Measurements from ENCODE around the gene CEBPA.

The CEBPA gene

DNA sequence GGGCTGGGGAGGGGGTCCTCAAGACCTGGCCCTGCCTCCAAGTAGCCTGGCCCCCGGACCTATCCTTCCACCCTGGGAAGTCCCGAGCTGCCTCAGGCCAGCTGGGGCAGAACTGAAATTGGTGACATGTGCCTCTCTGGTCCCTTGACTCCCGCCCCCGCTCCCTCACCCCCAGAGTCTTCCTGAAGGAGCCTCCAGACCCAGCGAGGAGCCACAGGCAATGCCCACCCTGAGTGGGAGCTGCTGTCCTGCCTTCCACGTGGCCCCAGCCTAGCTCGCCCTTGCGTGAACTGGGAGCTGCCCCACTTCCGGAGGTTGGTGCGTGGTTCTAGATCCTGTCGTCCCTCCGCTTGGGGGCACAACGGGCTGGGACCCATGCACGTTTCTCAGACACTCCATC lies 34.6 kb downstream of the CEBPA start:
- H3K4me3 ChIP-seq (ENCODE audit: low read depth, low read length): no peak overlapping the region
- TF ChIP-seq, protein P1, sequence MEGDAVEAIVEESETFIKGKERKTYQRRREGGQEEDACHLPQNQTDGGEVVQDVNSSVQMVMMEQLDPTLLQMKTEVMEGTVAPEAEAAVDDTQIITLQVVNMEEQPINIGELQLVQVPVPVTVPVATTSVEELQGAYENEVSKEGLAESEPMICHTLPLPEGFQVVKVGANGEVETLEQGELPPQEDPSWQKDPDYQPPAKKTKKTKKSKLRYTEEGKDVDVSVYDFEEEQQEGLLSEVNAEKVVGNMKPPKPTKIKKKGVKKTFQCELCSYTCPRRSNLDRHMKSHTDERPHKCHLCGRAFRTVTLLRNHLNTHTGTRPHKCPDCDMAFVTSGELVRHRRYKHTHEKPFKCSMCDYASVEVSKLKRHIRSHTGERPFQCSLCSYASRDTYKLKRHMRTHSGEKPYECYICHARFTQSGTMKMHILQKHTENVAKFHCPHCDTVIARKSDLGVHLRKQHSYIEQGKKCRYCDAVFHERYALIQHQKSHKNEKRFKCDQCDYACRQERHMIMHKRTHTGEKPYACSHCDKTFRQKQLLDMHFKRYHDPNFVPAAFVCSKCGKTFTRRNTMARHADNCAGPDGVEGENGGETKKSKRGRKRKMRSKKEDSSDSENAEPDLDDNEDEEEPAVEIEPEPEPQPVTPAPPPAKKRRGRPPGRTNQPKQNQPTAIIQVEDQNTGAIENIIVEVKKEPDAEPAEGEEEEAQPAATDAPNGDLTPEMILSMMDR (IDR thresholded peaks at IDR 0.05; ENCODE audit: low read depth, low read length): no peak

DNA sequence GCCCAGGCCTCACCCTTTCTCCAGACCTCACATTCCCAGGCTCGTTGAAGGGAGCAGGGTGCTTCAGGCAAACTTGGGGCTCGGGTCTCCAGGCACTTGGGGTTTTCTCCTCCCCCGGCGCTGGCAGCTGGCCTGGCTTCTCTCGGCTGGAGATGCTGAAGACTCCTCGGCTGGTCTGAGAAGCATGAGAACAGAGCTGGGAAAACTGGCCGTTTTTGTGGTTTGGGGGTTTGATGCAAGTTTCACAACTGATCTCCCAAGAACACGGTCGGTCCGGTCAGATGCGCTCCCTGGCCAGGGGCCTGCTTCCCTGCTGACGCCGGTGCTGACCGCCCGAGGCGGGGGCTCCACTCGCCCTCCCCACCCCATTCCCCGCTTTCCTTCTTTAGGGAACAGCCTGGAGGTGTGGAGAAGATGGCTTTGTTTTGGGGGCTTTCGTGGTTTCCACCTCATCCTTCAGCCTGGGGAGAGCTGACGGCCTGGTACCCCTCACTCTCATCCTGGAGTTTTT lies 35.3 kb downstream of the CEBPA start:
- H3K4me3 ChIP-seq (ENCODE audit: low read depth, low read length): no peak overlapping the region
- TF ChIP-seq, protein P1 (IDR thresholded peaks at IDR 0.05; ENCODE audit: low read depth, low read length): no peak

DNA sequence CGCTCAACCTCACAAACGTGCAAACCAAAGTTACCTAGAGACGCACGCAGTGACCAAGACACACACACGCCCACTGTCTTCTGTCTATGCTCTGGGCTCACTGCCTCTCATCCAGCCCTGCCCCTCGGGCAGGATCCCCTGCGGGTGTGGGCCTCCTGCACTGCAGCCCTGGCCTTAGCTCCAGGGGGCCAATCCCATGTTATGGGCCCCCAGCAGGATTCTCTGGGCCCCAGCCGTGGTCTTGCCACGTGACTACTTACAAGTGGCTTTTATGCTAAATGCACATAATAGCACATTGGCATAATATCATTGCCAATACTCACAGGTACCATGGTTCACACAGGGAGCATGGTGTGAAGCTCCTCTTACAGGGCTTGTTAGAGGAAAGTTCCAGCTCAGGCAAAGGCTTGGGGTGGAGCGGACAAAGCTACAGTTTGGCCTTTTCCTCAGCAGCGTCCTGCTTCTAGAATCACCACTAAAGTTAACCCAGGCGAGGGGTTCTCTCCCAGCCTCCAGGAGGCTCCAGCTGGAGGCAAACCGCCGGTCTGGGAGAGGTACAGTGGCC lies 37.4 kb downstream of the CEBPA start:
- TF ChIP-seq, protein P1 (IDR thresholded peaks at IDR 0.05; ENCODE audit: low read depth, low read length): no peak
- no peak overlapping the region for H3K4me3 ChIP-seq (ENCODE audit: low read depth, low read length)

DNA sequence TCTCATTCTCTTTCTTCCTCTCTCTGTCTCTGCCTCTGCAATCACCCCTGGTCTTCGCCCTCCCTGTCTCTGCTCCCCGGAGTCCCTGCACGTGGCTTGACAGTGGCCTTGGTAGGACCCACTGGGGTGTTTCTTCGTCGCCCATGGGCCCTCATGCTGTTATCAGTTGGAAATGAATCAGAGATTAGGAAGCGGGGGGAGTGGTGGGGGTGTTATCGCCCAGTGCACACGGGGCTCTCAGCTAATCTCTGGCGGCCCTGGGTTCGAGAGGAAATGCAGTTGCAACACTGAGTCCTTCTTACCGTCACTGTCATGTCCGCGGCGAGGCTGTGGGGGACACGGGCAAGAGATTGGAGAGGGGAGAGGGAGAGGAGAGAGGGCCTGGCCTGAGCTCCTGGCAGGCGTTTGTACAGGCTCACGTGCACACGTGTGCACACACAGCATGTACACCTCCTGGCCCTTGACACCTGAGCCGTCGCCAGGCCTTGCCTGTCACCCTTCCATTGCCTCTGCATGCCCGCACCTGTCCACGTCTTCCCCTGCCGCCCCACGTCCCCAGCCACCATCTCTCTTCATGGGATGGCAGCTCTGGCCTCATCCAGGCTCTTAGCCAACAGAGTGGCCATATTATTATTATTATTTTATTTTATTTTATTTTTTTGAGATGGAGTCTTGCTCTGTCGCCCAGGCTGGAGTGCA lies 38.9 kb downstream of the CEBPA start:
- H3K4me3 ChIP-seq (ENCODE audit: low read depth, low read length): no peak overlapping the region

DNA sequence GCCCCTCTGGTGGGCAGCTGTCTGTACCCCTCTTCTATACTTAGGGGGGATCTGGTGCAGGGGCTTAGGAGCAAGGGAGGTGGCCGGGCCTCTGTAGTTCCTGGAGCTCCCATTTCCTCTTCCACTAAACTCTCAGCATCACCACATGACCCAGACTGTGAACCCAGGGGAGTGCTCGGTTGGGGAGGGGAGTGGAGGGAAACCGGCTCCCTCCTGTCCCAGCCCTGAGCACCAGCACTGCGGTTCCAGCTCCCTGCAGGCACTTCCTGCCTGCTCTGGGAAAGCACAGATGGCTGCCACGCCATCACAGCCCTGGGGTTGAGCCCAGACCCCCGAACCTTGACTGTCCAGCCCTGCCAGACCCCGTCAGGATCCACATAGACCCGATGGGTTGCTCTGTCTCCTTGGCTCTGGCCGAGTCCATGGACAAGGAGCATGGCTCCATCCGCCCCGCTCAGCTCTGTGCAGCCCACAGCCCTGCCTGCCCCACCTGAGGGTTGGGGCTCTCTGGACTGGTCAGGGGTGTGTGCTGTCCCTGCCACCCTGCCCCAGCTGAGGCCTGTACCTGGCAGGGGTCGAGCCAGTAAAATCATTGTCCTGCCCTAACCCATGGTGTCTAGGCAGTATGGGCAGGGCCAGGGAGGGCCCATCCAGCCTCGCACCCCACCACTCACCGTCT lies 40.7 kb downstream of the CEBPA start:
- H3K4me3 ChIP-seq (ENCODE audit: low read depth, low read length): no peak overlapping the region
- TF ChIP-seq, protein P1 (IDR thresholded peaks at IDR 0.05; ENCODE audit: low read depth, low read length): no peak

More for the DNA sequence above, 38.9 kb downstream of the CEBPA start:
- TF ChIP-seq, protein P1 (IDR thresholded peaks at IDR 0.05; ENCODE audit: low read depth, low read length): no peak

DNA sequence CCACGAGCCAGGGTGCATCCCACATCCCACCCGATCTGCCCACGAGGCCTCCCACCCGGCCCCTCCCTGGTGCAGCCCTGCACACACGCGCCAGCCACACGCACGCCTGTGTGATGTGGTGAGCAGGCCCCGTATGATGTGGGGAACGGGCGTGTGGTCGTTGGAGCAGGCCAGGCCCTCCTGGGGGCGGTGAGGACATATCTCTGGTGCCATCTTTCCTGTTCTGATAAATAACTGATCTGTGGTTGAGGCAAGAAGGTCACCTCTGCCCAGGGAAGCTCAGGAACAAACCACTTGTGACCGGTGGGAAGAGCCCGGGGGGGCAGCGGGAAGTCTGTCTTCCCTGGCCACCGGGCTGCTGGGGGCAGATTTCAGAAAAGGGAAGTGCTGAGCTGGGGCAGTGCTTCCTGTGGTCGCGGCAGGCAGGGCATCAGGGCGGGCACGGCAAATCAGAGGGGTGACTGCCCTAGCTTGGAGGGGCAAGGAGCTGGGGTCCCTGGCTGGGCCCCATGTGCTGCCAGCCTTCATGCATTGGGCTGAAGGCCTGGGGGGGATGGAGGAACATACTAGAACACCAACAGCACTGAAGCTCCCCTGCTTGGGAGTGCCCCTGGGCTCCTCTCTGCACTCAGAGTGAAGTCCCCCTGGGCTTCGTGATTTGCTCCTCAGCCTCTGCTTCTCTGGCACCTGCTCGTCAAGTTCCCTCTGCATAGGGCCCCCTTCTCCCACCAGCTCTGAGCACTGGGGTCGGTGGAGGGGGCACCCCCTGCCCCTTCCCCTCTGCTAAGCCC lies 41.5 kb downstream of the CEBPA start:
- TF ChIP-seq, protein P1 (IDR thresholded peaks at IDR 0.05; ENCODE audit: low read depth, low read length): no peak
- H3K4me3 ChIP-seq (ENCODE audit: low read depth, low read length): no peak overlapping the region
